Measurements from ENCODE around the gene CD300LF.

The CD300LF gene

GRCh38 chr17:74745548-74746177, 32.9 kb upstream of the CD300LF start:
- DNase-seq (ENCODE audit: low read depth): no peak

DNA sequence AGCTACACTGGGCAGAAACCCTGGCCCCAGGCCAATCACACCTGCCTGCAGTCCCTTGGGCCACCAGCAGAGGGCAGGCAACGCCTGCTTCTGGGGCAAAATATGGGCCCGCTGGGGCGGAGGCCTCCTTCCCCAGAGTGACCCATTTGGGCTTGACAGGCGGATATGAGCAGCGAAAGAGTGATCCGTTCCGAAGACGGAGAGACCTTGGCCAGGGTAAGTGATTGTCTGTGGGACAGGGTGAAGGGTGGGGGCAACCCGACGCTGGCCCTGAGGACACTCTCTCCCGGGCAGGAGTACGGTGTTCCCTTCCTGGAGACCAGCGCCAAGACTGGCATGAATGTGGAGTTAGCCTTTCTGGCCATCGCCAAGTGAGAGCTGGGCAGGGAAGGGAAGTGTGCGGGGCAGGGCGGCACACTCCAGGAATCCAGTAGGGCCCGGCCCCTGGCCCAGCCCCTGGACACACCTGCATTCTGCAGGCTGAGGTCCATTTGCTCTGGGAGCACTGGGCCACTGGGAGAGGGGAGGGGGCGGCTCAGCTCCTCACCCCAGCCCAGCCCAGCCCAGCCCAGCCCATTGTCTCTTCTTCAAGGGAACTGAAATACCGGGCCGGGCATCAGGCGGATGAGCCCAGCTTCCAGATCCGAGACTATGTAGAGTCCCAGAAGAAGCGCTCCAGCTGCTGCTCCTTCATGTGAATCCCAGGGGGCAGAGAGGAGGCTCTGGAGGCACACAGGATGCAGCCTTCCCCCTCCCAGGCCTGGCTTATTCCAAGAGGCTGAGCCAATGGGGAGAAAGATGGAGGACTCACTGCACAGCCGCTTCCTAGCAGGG, 32.2 kb upstream of the CD300LF start:
- peak; percentile 81 for DNase-seq (ENCODE audit: low read depth)

DNA sequence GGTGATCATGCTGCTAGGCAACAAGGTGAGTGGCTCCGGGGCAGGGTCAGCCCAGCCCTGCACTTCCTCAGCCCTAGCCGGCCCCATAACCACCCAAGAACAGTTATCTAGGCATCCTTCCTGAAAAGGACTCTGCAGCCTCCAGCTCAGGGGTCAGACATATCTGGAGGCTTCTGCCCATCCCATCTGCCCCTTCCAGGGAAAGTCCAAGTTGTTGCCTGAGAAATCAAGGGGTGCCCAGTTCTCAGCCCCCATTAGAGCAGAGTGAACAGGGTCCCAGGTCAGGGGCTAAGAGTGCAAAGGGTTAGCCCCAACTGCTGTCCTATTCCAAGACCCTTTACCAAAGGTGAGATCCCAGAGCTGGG, 31.6 kb upstream of the CD300LF start:
- DNase-seq (ENCODE audit: low read depth): no peak

DNA sequence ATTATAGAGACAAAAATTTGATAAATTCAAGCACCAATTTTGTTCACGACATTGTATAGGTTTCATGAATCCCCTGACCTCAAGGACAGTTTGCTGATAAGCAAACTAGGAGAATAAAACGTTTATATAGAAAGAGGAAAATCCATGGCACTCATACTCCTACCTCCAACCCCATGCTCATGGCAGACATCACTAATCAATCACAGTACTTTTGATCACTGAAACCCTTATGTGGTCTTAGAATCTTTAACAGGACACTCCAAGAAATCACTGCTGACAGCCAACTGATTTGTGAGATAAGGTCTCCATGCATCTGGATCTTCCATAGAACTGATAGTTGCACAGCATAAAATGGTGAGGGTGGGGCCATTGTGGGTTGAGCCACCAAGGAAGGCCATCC, 31.0 kb upstream of the CD300LF start:
- no peak for DNase-seq (ENCODE audit: low read depth)

- no peak for DNase-seq (ENCODE audit: low read depth)
Observed at GRCh38 chr17:74742978-74743545, 30.3 kb upstream of the CD300LF start.

DNA sequence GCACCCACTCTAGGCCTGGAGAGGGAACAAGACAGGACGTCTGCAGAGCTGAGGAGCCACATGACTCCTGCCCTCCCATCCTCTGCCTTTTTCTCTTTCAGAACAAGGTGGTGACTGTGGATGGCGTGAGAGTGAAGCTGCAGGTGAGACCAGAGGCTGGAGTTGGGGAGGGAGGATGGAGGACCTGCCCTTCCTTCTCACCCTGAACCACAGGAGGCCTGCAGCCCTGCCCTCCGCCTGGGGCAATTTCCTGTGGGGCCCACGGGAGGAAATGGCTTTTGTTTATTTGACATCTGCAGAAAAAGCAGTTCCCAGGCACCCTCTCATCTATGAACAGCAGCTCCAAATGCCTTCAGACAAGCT, 29.4 kb upstream of the CD300LF start:
- DNase-seq (ENCODE audit: low read depth): no peak

DNA sequence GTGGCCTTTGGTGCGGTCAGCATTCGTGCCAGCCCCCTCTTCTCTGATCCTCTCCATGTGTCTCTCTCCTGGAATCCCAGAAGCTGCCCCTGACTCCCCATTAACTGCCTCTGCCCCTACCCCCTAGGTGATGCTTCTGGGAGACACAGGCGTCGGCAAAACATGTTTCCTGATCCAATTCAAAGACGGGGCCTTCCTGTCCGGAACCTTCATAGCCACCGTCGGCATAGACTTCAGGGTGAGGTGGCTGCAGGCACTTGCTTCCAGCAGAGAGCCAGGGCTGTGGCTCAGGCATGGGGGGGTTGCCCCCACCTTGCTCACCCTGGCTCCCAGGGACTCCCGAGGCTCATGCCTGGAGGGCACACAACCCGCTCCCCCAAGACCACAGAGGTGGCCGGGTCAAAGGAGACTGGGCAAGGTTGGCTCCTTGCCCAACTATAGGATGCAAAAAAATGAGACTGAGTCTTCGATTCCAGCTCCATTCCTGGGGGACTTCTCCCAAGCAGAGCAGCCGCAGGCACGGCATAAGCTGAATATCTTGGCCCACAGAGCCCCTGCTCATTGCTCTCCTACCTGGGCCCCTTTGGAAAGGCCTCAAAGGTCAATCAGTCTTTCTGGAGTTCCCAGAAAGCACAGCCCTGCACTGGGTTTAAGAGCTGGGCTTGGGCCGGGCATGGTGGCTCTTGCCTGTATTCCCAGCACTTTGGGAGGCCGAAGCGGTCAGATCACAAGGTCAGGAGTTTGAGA, 28.1 kb upstream of the CD300LF start:
- no peak for DNase-seq (ENCODE audit: low read depth)

- no peak for DNase-seq (ENCODE audit: low read depth)
Observed at GRCh38 chr17:74740173-74740572, 27.4 kb upstream of the CD300LF start.

DNA sequence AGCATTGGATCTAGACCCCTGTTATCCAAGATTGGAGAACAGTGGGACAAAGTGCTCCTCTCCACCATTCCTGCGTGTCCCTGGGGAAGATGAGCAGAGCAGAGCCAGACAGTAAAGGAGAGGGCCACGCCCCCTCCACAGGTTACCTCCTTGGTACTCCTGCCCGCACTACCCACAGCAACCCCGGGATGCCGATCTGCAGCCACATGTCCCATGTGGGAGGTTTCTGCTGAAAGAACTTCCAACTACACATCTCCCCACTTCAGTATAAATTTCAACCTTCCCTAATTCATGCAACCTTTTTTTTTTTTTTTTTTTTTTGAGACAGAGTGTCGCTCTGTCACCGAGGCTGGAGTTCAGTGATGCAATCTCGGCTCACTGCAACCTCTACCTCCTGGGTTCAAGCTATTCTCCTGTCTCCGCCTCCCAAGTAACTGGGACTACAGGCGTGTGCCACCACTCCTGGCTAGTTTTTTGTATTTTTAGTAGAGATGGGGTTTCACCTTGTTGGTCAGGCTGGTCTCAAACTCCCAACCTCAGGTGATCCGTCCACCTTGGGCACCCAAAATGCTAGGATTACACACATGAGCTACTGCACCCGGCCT, 26.6 kb upstream of the CD300LF start:
- no peak for DNase-seq (ENCODE audit: low read depth)

DNA sequence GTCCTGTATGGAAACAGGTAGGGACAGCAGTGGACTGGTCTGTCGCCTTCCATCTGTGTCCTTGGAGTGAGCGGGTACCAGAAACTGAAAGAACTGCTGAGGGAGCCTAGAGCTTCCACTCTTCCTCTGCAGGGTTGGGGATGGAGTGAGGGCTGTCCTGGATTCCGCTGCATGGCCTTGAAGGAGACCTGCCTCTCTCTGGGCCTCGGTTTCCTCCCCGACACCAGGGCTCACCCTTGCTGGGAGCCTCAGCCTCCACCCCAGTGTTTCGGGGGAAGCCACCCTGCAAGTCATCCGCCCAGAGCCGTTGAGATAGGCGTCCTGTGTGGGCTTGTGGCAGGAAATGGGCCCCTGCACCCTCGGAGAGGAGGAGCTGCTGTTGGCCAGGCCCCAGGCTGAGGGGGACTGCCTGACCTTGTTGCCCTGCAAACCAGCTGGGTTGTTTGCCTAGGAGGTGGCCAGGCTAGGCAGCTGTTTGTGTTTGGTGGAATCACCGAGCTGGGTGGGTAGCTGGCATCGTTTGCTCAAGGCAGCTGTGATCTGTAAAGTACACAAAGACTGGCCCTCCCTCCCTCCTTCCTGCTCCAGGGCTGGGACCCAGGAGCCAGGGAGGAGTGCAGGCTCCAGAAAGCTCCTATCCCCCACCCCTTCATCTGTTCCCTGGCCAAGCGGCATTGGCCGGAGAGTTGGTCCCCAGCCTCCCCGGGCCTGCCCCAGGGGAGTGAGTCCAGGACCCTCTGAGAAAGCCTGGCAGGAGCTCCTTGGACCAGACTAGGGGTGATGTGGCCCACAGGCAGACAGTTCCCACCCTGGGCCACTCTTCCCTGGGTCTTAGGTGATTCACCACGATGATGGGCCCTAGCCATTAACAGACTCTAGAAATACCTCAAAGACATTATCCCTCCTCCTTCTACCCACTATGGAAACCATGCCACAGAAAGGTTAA, 25.6 kb upstream of the CD300LF start:
- peak; percentile 60 for DNase-seq (ENCODE audit: low read depth)

DNA sequence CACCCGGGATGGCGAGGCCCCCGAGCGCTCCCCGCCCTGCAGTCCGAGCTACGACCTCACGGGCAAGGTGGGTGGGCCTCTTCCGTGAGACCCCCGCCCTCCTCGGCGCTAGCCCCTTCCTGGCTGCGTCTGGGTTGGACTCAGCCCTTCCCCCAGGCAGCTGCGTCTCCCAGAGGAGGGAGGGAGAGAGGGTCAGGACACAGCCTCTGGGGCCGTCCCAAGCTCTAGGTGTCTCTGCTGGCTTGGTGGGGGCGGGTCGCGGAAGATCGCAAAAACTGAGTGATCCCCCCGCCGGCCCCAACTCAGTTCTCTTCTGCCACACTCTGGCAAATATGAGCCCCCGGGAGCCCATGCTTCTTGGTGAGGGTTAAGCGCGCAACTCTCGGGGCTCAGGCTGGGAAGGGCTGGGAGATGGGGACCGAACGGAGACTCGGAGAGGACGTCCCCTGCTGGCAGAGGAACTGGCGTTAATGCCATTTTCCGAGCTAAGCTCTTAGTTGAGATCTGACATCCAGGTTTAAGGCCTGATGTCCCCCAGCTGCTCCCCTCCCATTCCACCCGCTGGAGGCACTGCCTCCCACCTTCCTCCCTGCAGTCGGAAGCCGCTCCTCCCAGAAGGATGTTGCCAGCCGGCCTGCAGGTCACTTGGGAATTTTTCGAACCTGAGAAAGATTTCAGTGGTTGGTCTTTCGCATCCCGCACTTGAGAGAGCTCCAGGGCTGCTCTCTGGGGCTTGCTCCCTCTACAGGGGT, 24.8 kb upstream of the CD300LF start:
- no peak for DNase-seq (ENCODE audit: low read depth)

GRCh38 chr17:74736513-74737298, 24.0 kb upstream of the CD300LF start, which contains the start of gene RAB37:
TSS of gene RAB37 (plus strand) at chr17:74737256. CDS start at chr17:74737273, 17 bp downstream.
- DNase-seq (ENCODE audit: low read depth): no peak

- DNase-seq (ENCODE audit: low read depth): no peak
Observed at GRCh38 chr17:74734256-74734655, 21.5 kb upstream of the CD300LF start.

GRCh38 chr17:74733365-74734122, 20.8 kb upstream of the CD300LF start:
- DNase-seq (ENCODE audit: low read depth): no peak

- DNase-seq (ENCODE audit: low read depth): no peak
Observed at GRCh38 chr17:74732042-74732867, 19.5 kb upstream of the CD300LF start.

- DNase-seq (ENCODE audit: low read depth): no peak
Observed at GRCh38 chr17:74731347-74731605, 18.6 kb upstream of the CD300LF start.

GRCh38 chr17:74730491-74731346, 18.0 kb upstream of the CD300LF start:
- no peak for DNase-seq (ENCODE audit: low read depth)

Data from activated T-cell treated with anti-CD3 and anti-CD28 coated beads for 24 hours (primary cell).